GM12878 (cell line): ENCODE measurements around the gene DGKI. TPM values are rescaled to one million over a fixed set of nuclear protein-coding genes. Genes with fewer than 3 reads are reported as not detected.

Source experiments
- ATAC-seq: fragments of 200-7000 bp; cut with Tn5 transposase; 3 replicates; pipeline ENCODE4 v1.9.1; 2020; ENCODE audit warnings: mild to moderate bottlenecking, moderate library complexity
- BruUV-seq: library from RNA; stranded (reverse); fragments of 400-500 nt; replicated peaks from 2 replicates; lab custom pipeline; 2021; lab: Mats Ljungman, UMichigan
- CTCF ChIA-PET: fragments of 300-600 bp; sonication (Branson Sonifier 250); formaldehyde crosslinking; extraction: SDS; loops from one replicate; lab custom pipeline; 2021; ENCODE audit warnings: inconsistent platforms; lab: Yijun Ruan, JAX
- POLR2A ChIA-PET: fragments of 350-600 bp; formaldehyde crosslinking; extraction: SDS; loops from one replicate; lab custom pipeline; 2021; ENCODE audit warnings: inconsistent platforms; lab: Charles Lee
- RAD21 ChIA-PET: fragments of 300-600 bp; sonication (Branson Sonifier 250); formaldehyde crosslinking; loops from one replicate; lab custom pipeline; 2023; ENCODE audit warnings: antibody characterized with exemption; ENCODE audit not compliant: unreplicated experiment; lab: Charles Lee
- SMC1A ChIA-PET: fragments of 300-600 bp; sonication (Branson Sonifier 250); formaldehyde crosslinking; loops from one replicate; lab custom pipeline; 2023; ENCODE audit not compliant: unreplicated experiment, uncharacterized antibody; lab: Charles Lee
- DNase-seq: peaks from one replicate; pipeline ENCODE4 v3.0.0-alpha.2; 2011; ENCODE audit warnings: low read depth, low spot score
- FAIRE-seq: peaks from 3 replicates; lab custom pipeline; 2011; peaks lifted over from hg19 to GRCh38; lab: Jason Lieb, UNC
- H2AFZ ChIP-seq: 2 replicates; pipeline ENCODE4 v1.6.0; 2011; ENCODE audit warnings: low read depth, low read length, control low read depth; ENCODE audit not compliant: control insufficient read depth
- H3K27ac ChIP-seq: 2 replicates; pipeline ENCODE4 v1.5.1; 2011; ENCODE audit warnings: control low read depth; ENCODE audit not compliant: control insufficient read depth, insufficient read depth
- H3K27me3 ChIP-seq, 2 experiments: replicated peaks in 1 of 2; 2 replicates each; pipeline versions ENCODE4 v1.6.0 to v1.6.1; 2011; ENCODE audit warnings: low read length in 1 of 2; ENCODE audit not compliant: control insufficient read depth in 2 of 2, insufficient read depth in 2 of 2
- H3K36me3 ChIP-seq, 2 experiments: 2 replicates each; pipeline ENCODE4 v1.5.1; 2011; ENCODE audit warnings: low read length in 1 of 2; ENCODE audit not compliant: control insufficient read depth in 2 of 2, insufficient read depth in 2 of 2
- H3K4me1 ChIP-seq: 2 replicates; pipeline ENCODE4 v1.6.1; 2011; ENCODE audit warnings: mild to moderate bottlenecking, low read length, moderate library complexity, mixed read lengths; ENCODE audit not compliant: control insufficient read depth, insufficient read depth
- H3K4me2 ChIP-seq: 2 replicates; pipeline ENCODE4 v1.6.0; 2011; ENCODE audit warnings: control low read depth; ENCODE audit not compliant: control insufficient read depth, insufficient read depth
- H3K4me3 ChIP-seq: fragments of 200-600 bp; sonication (generic); 2 replicates; pipeline ENCODE4 v1.5.1; 2016
- H3K79me2 ChIP-seq: 2 replicates; pipeline ENCODE4 v1.6.0; 2011; ENCODE audit warnings: low read length; ENCODE audit not compliant: control insufficient read depth, insufficient read depth
- H3K9ac ChIP-seq: 2 replicates; pipeline ENCODE4 v1.8.0; 2011; ENCODE audit warnings: low read length, control low read depth, mixed read lengths; ENCODE audit not compliant: control insufficient read depth, insufficient read depth
- H3K9me3 ChIP-seq: replicated peaks from 3 replicates; pipeline ENCODE4 v1.5.1; 2011; ENCODE audit warnings: mild to moderate bottlenecking, low read length; ENCODE audit not compliant: control insufficient read depth, insufficient read depth
- H4K20me1 ChIP-seq: 2 replicates; pipeline ENCODE4 v1.6.0; 2011; ENCODE audit not compliant: control insufficient read depth, insufficient read depth
- BCL3 ChIP-seq: IDR thresholded peaks from 2 replicates; pipeline ENCODE4 v1.6.1; 2011; ENCODE audit warnings: borderline replicate concordance, low read depth, mild to moderate bottlenecking, moderate library complexity, low read length; ENCODE audit not compliant: insufficient read depth, poor library complexity, severe bottlenecking
- DPF2 ChIP-seq: fragments of 450-650 bp; IDR thresholded peaks from 2 replicates; pipeline ENCODE4 v1.6.1; 2017; ENCODE audit warnings: mild to moderate bottlenecking
- ETV6 ChIP-seq, 2 experiments: fragments of 450-650 bp in 1 of 2; IDR thresholded peaks in 1 of 2; conservative IDR thresholded peaks in 1 of 2; 2 replicates each; pipeline ENCODE4 v1.6.1; 2014; ENCODE audit warnings: antibody characterized with exemption in 1 of 2, borderline replicate concordance in 1 of 2, low read depth in 1 of 2, mild to moderate bottlenecking in 1 of 2, moderate library complexity in 1 of 2
- EZH2 ChIP-seq: IDR thresholded peaks from 2 replicates; pipeline ENCODE4 v1.6.1; 2012; ENCODE audit warnings: low read depth, mild to moderate bottlenecking, control low read depth, inconsistent platforms, low read length, borderline replicate concordance; ENCODE audit not compliant: control insufficient read depth
- JUNB ChIP-seq: IDR thresholded peaks from 2 replicates; pipeline ENCODE4 v1.6.1; 2016; ENCODE audit warnings: antibody characterized with exemption, mild to moderate bottlenecking
- MTA2 ChIP-seq: fragments of 450-650 bp; IDR thresholded peaks from 2 replicates; pipeline ENCODE4 v1.6.1; 2016; ENCODE audit warnings: low read depth, mild to moderate bottlenecking, moderate library complexity
- POLR2A ChIP-seq: IDR thresholded peaks from 2 replicates; pipeline ENCODE4 v1.6.1; 2011; ENCODE audit warnings: low read depth, mild to moderate bottlenecking, low read length
- PRDM15 ChIP-seq: fragments of 450-650 bp; formaldehyde crosslinking; IDR thresholded peaks from 2 replicates; pipeline ENCODE4 v1.4.0; 2020; ENCODE audit warnings: mild to moderate bottlenecking, moderate library complexity
- RAD21 ChIP-seq: IDR thresholded peaks from 2 replicates; pipeline ENCODE4 v1.6.1; 2011; ENCODE audit warnings: mild to moderate bottlenecking, low read depth, low read length, moderate library complexity; ENCODE audit not compliant: insufficient read depth
- RAD51 ChIP-seq: fragments of 450-650 bp; IDR thresholded peaks from 2 replicates; pipeline ENCODE4 v1.6.1; 2016; ENCODE audit warnings: moderate library complexity, mild to moderate bottlenecking, inconsistent platforms
- SUPT20H ChIP-seq: IDR thresholded peaks from 2 replicates; pipeline ENCODE4 v1.6.1; 2011; ENCODE audit warnings: low read depth, mild to moderate bottlenecking, low read length, moderate library complexity, borderline replicate concordance; ENCODE audit not compliant: control insufficient read depth
- SUZ12 ChIP-seq: fragments of 200-600 bp; sonication (generic); IDR thresholded peaks from one replicate; pipeline ENCODE4 v1.6.1; 2018; ENCODE audit warnings: antibody characterized with exemption, mild to moderate bottlenecking; ENCODE audit not compliant: unreplicated experiment
- TCF3 ChIP-seq: IDR thresholded peaks from 2 replicates; pipeline ENCODE4 v1.6.1; 2012; ENCODE audit warnings: low read depth, mild to moderate bottlenecking, low read length, borderline replicate concordance; ENCODE audit not compliant: insufficient read depth
- USF2 ChIP-seq: IDR thresholded peaks from 2 replicates; pipeline ENCODE4 v1.6.1; 2011; ENCODE audit warnings: low read depth, low read length, improper control_type of control experiment, borderline replicate concordance
- YBX1 ChIP-seq: fragments of 450-650 bp; IDR thresholded peaks from 2 replicates; pipeline ENCODE4 v1.6.1; 2016; ENCODE audit warnings: antibody characterized with exemption
- ZNF274 ChIP-seq: IDR thresholded peaks from one replicate; pipeline ENCODE4 v1.8.0; 2011; ENCODE audit not compliant: insufficient read length, insufficient read depth
- ZNF384 ChIP-seq: IDR thresholded peaks from 2 replicates; pipeline ENCODE4 v1.6.1; 2012; ENCODE audit warnings: low read depth, mild to moderate bottlenecking, low read length, improper control_type of control experiment, borderline replicate concordance
- WGBS: methylation state at CpG from one replicate; pipeline ENCODE4 v1.1.6; 2016; ENCODE audit warnings: low lambda C conversion rate; ENCODE audit not compliant: insufficient replicate concordance, insufficient coverage; ENCODE audit errors: missing lambda C conversion rate; 5-methylcytosine and 5-hydroxymethylcytosine counted together
- in situ Hi-C: fragments of 300-500 bp; cut with MboI; formaldehyde crosslinking; loops from 9 replicates; pipeline ENCODE4 v1.14.3; 2018; ENCODE audit warnings: mixed read lengths
- intact Hi-C: fragments of 100-400 bp; cut with micrococcal nuclease; formaldehyde crosslinking; loops from one replicate; pipeline ENCODE4 v1.14.2; 2022; ENCODE audit not compliant: unreplicated experiment
- polyA plus RNA-seq, 11 experiments: library from polyadenylated mRNA; depleted of rRNA in 4 of 11; unstranded in 6 of 11; stranded (reverse) in 5 of 11; fragments of >200 nt; fragmentation: Nextera tagmentation in 4 of 11; fragmentation: Illumina TruSeq in 1 of 11; extraction: Ambion mirVana in 4 of 11; extraction: Trizol in 1 of 11; gene quantifications; 1 replicate in 1 of 11; 2 replicates in 10 of 11; pipeline versions ENCODE4 v1.2.1 to v1.2.3, GENCODE V29; 2011 to 2016; ENCODE audit warnings: inconsistent platforms in 2 of 11, missing spikeins in 2 of 11, low read depth in 1 of 11
- total RNA-seq, 4 experiments: library from RNA; depleted of rRNA in 3 of 4; stranded (reverse); fragments of >200 nt in 3 of 4; fragmentation: Illumina TruSeq in 1 of 4; extraction: Trizol in 1 of 4; gene quantifications; 2 replicates each; pipeline versions ENCODE4 v1.2.1 to v1.2.3, GENCODE V29; 2013 to 2021

Gene DGKI
- total and polyA plus RNA-seq, 10 of the 15 experiments (the other 5 are each of a cell fraction or from before 2014, with no cell fraction given), result 10.4 to 37.1 (median 22.1) TPM

GRCh38 chr7:137590071-137590755 is 256.6 kb downstream of the DGKI start:
- TF ChIP-seq PRDM15 (no peak), RAD51 (no peak), TCF3 (no peak), ZNF384 (no peak), ZNF274 (no peak), SUPT20H (no peak), SUZ12 (no peak), DPF2 (no peak), RAD21 (no peak), JUNB (no peak), MTA2 (no peak), USF2 (no peak), POLR2A (no peak), BCL3 (no peak), YBX1 (no peak), ETV6 (conservative IDR thresholded peaks at IDR 0.05 in 1 of 2, IDR thresholded peaks at IDR 0.05 in 1 of 2; ENCODE audit: borderline replicate concordance in 1 of 2, low read depth in 1 of 2) (no peak), EZH2 (no peak)
- TF ChIP-seq, all 136 proteins: peak for 0
- Histone ChIP-seq H3K4me1 (no peaks in the 10 kb centered on the region), H4K20me1 (no peaks in the 10 kb centered on the region), H3K27me3 (no peaks in the 10 kb centered on the region), H3K4me3 (no peak overlapping the region), H2AFZ (no peak overlapping the region), H3K79me2 (no peaks in the 10 kb centered on the region), H3K27ac (no peak overlapping the region), H3K4me2 (no peak overlapping the region), H3K9ac (no peak overlapping the region), H3K9me3 (no peaks in the 10 kb centered on the region), H3K36me3 (no peaks in the 10 kb centered on the region)
- CTCF ChIA-PET, result interaction anchor here (0.9 to 4.5 kb wide), 4 partner anchors 9 to 419 kb away, joined by 3 to 51 read pairs (median 7); no protein-coding TSS in a partner anchor
- WGBS, result 41% methylated on average over 7 of the region's 7 CpGs
- intact Hi-C loops (loop anchor here (5.0 to 10.0 kb wide), 4 partner anchors 125 to 1788 kb away; no protein-coding TSS in a partner anchor), in situ Hi-C loops (loop anchor here (25.0 kb wide), 1 partner anchor 428 kb away; no protein-coding TSS in a partner anchor)
- RAD21 ChIA-PET, result interaction anchor here (1.8 kb wide), 1 partner anchor 14 kb away, joined by 7 read pairs; no protein-coding TSS in a partner anchor
- BruUV-seq, result no TSS peak
- ATAC-seq (no peak), FAIRE-seq (no peak), DNase-seq (no peak)
- POLR2A ChIA-PET, result no interaction called here
- SMC1A ChIA-PET, result interaction anchor here (0.6 to 1.2 kb wide), 3 partner anchors 128 to 1041 kb away, joined by 3 to 4 read pairs (median 3); no protein-coding TSS in a partner anchor
